Measurements from ENCODE around the gene INPP5D.

The INPP5D gene

GRCh38 chr2:233041722-233042323, 18.3 kb upstream of the INPP5D start:
- no peaks in the 10 kb centered on the region for H4K20me1 ChIP-seq (ENCODE audit: low read depth, low read length)
- no peaks in the 10 kb centered on the region for H3K9me2 ChIP-seq (replicated peaks; ENCODE audit: insufficient read depth, low read length)
- H3F3A ChIP-seq (ENCODE audit: insufficient read depth), result no peaks in the 10 kb centered on the region
- H3K9ac ChIP-seq (ENCODE audit: low read length), result no peak overlapping the region
- H3K9me3 ChIP-seq (ENCODE audit: insufficient read depth, low read length), result no peaks in the 10 kb centered on the region
- H3K4me2 ChIP-seq (ENCODE audit: low read depth, low read length, poor library complexity, severe bottlenecking), result no peak overlapping the region
- H3K79me2 ChIP-seq (ENCODE audit: insufficient read depth, low read length), result no peaks in the 10 kb centered on the region
- TF ChIP-seq CTCF (IDR thresholded peaks at IDR 0.05; ENCODE audit: insufficient read depth, low read length, poor library complexity, severe bottlenecking), result no peak
- TF ChIP-seq EZH2phosphoT487 (conservative IDR thresholded peaks at IDR 0.05; ENCODE audit: low read length), result no peak
- no peaks in the 10 kb centered on the region for H3K27me3 ChIP-seq (ENCODE audit: low read length)
- no peaks in the 10 kb centered on the region for H3K36me3 ChIP-seq (ENCODE audit: low read length)
- H2AFZ ChIP-seq (ENCODE audit: low read depth, low read length, severe bottlenecking), result no peak overlapping the region
- no peak overlapping the region for H3K4me3 ChIP-seq (ENCODE audit: insufficient read depth, low read length, poor library complexity, severe bottlenecking)
- H3K27ac ChIP-seq (ENCODE audit: low read depth, low read length), result no peak overlapping the region

- TF ChIP-seq CTCF (IDR thresholded peaks at IDR 0.05; ENCODE audit: insufficient read depth, low read length, poor library complexity, severe bottlenecking) (no peak), EZH2phosphoT487 (conservative IDR thresholded peaks at IDR 0.05; ENCODE audit: low read length) (no peak)
Observed at GRCh38 chr2:233042549-233042948, 17.6 kb upstream of the INPP5D start.

GRCh38 chr2:233044974-233045605, 15.1 kb upstream of the INPP5D start:
- TF ChIP-seq CTCF (IDR thresholded peaks at IDR 0.05; ENCODE audit: insufficient read depth, low read length, poor library complexity, severe bottlenecking) (no peak), EZH2phosphoT487 (conservative IDR thresholded peaks at IDR 0.05; ENCODE audit: low read length) (no peak)
- Histone ChIP-seq H3K9ac (ENCODE audit: low read length) (no peak overlapping the region), H3K9me3 (ENCODE audit: insufficient read depth, low read length) (no peaks in the 10 kb centered on the region), H3K4me3 (ENCODE audit: insufficient read depth, low read length, poor library complexity, severe bottlenecking) (no peak overlapping the region), H3K27me3 (ENCODE audit: low read length) (no peaks in the 10 kb centered on the region), H3F3A (ENCODE audit: insufficient read depth) (no peaks in the 10 kb centered on the region), H2AFZ (ENCODE audit: low read depth, low read length, severe bottlenecking) (no peak overlapping the region), H3K27ac (ENCODE audit: low read depth, low read length) (no peak overlapping the region), H3K36me3 (ENCODE audit: low read length) (no peaks in the 10 kb centered on the region), H4K20me1 (ENCODE audit: low read depth, low read length) (no peaks in the 10 kb centered on the region), H3K79me2 (ENCODE audit: insufficient read depth, low read length) (no peaks in the 10 kb centered on the region), H3K9me2 (replicated peaks; ENCODE audit: insufficient read depth, low read length) (no peaks in the 10 kb centered on the region), H3K4me2 (ENCODE audit: low read depth, low read length, poor library complexity, severe bottlenecking) (no peak overlapping the region)

More at GRCh38 chr2:233042549-233042948, 17.6 kb upstream of the INPP5D start:
- no peaks in the 10 kb centered on the region for H3K36me3 ChIP-seq (ENCODE audit: low read length)
- no peaks in the 10 kb centered on the region for H3K9me2 ChIP-seq (replicated peaks; ENCODE audit: insufficient read depth, low read length)
- no peaks in the 10 kb centered on the region for H3K27me3 ChIP-seq (ENCODE audit: low read length)
- no peak overlapping the region for H3K4me2 ChIP-seq (ENCODE audit: low read depth, low read length, poor library complexity, severe bottlenecking)
- no peaks in the 10 kb centered on the region for H4K20me1 ChIP-seq (ENCODE audit: low read depth, low read length)
- H3K9ac ChIP-seq (ENCODE audit: low read length), result no peak overlapping the region
- no peaks in the 10 kb centered on the region for H3K9me3 ChIP-seq (ENCODE audit: insufficient read depth, low read length)
- H2AFZ ChIP-seq (ENCODE audit: low read depth, low read length, severe bottlenecking), result no peak overlapping the region
- H3F3A ChIP-seq (ENCODE audit: insufficient read depth), result no peaks in the 10 kb centered on the region
- no peaks in the 10 kb centered on the region for H3K79me2 ChIP-seq (ENCODE audit: insufficient read depth, low read length)
- no peak overlapping the region for H3K27ac ChIP-seq (ENCODE audit: low read depth, low read length)
- H3K4me3 ChIP-seq (ENCODE audit: insufficient read depth, low read length, poor library complexity, severe bottlenecking), result no peak overlapping the region

Data from SU-DHL-6 (cell line).